ENCODE results near the gene RNF152. TPM values are rescaled to one million over a fixed set of nuclear protein-coding genes. Genes with fewer than 3 reads are reported as not detected.

RNF152 gene
- total and polyA plus RNA-seq, 2 donors (not counting 3 experiments of a cell fraction or from before 2014, with no cell fraction given), result 20.8 to 27.5 TPM

GRCh38 chr18:61764381-61764780, 128.4 kb downstream of the RNF152 start:
- ChIA-PET CTCF (no interaction called here), POLR2A (no interaction called here)
- Histone ChIP-seq H3K79me2 (ENCODE audit: control insufficient read depth, insufficient read depth, low read length) (no peaks in the 10 kb centered on the region), H3K27me3 (ENCODE audit: control insufficient read depth in 2 of 2, insufficient read depth in 2 of 2, low read length in 2 of 2) (no peaks in the 10 kb centered on the region), H3K9ac (replicated peaks; ENCODE audit: extremely low read depth, insufficient read depth, low read length) (no peak overlapping the region), H3K27ac (ENCODE audit: insufficient read depth, low read depth, low read length) (no peak overlapping the region), H3K4me2 (ENCODE audit: insufficient read depth, low read length) (no peak overlapping the region), H3K4me1 (ENCODE audit: control insufficient read depth, extremely low read depth, insufficient read depth, low read length) (no peaks in the 10 kb centered on the region), H2AFZ (ENCODE audit: low read depth, low read length) (no peak overlapping the region), H3K9me1 (replicated peaks; ENCODE audit: control insufficient read depth, extremely low read depth, insufficient read depth, low read length) (no peaks in the 10 kb centered on the region), H3K9me3 (replicated peaks; ENCODE audit: control insufficient read depth, insufficient read depth, low read length) (no peaks in the 10 kb centered on the region), H3K4me3 (replicated peaks in 1 of 3; ENCODE audit: insufficient read depth in 1 of 3, low read depth in 1 of 3, low read length in 3 of 3) (no peak overlapping the region), H3K36me3 (ENCODE audit: control insufficient read depth in 2 of 2, extremely low read depth in 1 of 2, insufficient read depth in 2 of 2, low read length in 2 of 2) (no peaks in the 10 kb centered on the region), H4K20me1 (replicated peaks; ENCODE audit: control insufficient read depth, extremely low read depth, insufficient read depth, low read length) (no peaks in the 10 kb centered on the region)
- no TSS peak for BruUV-seq (replicated peaks)
- no peak for FAIRE-seq
- DNase-seq (ENCODE audit: low read depth, low spot score), result no peak
- dilution Hi-C loops (cut with MboI; ENCODE audit: extremely low pct_ligation_motif_present, low sequenced_read_pairs), result no loop called here
- intact Hi-C loops (cut with micrococcal nuclease), result no loop called here
- no peak for TF ChIP-seq POLR2AphosphoS5 (IDR thresholded peaks at IDR 0.05; ENCODE audit: insufficient read depth, low read depth, low read length)
- TF ChIP-seq EZH2 (IDR thresholded peaks at IDR 0.05; ENCODE audit: borderline replicate concordance, low read depth, low read length, severe bottlenecking), result no peak
- no peak for TF ChIP-seq FOS (IDR thresholded peaks at IDR 0.05; ENCODE audit: borderline replicate concordance, insufficient read depth, low read length)
- TF ChIP-seq MYC (IDR thresholded peaks at IDR 0.05; ENCODE audit: low read depth, low read length), result no peak
- no peak for TF ChIP-seq GATA2 (IDR thresholded peaks at IDR 0.05; ENCODE audit: insufficient read depth, insufficient read length, low read depth, low read length)
- TF ChIP-seq JUN (IDR thresholded peaks at IDR 0.05; ENCODE audit: borderline replicate concordance, insufficient read depth, insufficient read length, low read depth), result no peak
- TF ChIP-seq CTCF (IDR thresholded peaks at IDR 0.05; ENCODE audit: extremely low read depth in 1 of 2, insufficient read depth in 1 of 2, low read depth in 1 of 2, low read length in 2 of 2), result no peak
- TF ChIP-seq POLR2A (IDR thresholded peaks at IDR 0.05; ENCODE audit: low read depth, low read length), result no peak
